Measurements from ENCODE around the gene NLRC5.

Gene NLRC5

DNA sequence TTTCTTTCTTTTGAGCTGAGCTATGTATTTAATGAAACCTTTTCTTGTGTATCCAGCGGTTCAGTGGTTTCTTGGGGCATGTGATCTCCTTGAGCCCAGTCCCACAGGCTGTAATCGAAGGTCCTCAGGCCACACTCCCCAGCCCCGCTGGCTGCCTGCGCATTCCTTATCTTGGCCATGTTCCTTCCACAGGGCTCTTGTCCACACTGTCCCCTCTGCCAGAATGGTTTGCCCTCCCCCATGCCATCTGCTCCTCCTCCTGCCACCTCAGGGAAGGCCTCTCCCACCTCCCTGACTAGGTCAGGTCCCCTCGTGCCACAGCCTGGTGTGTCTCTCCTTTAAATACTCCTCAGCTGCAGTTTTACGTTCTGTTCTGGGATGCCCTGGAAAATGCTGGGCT lies 12.1 kb upstream of the NLRC5 start:
- H3K4me1 ChIP-seq, result no peaks in the 10 kb centered on the region; the same call in 1 of the 2 replicates
- DNase-seq, result no peak
- H3K4me3 ChIP-seq (ENCODE audit: low read depth, low read length), result no peak overlapping the region
- no peaks in the 10 kb centered on the region for H3K27me3 ChIP-seq
- H3K9me3 ChIP-seq, result no peaks in the 10 kb centered on the region
- H3K36me3 ChIP-seq, result no peaks in the 10 kb centered on the region
- TF ChIP-seq, protein P1, sequence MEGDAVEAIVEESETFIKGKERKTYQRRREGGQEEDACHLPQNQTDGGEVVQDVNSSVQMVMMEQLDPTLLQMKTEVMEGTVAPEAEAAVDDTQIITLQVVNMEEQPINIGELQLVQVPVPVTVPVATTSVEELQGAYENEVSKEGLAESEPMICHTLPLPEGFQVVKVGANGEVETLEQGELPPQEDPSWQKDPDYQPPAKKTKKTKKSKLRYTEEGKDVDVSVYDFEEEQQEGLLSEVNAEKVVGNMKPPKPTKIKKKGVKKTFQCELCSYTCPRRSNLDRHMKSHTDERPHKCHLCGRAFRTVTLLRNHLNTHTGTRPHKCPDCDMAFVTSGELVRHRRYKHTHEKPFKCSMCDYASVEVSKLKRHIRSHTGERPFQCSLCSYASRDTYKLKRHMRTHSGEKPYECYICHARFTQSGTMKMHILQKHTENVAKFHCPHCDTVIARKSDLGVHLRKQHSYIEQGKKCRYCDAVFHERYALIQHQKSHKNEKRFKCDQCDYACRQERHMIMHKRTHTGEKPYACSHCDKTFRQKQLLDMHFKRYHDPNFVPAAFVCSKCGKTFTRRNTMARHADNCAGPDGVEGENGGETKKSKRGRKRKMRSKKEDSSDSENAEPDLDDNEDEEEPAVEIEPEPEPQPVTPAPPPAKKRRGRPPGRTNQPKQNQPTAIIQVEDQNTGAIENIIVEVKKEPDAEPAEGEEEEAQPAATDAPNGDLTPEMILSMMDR (IDR thresholded peaks at IDR 0.05; ENCODE audit: low read depth, low read length), result no peak

GRCh38 chr16:56977823-56978430 lies 11.4 kb upstream of the NLRC5 start:
- no peaks in the 10 kb centered on the region for H3K9me3 ChIP-seq
- DNase-seq, result no peak
- H3K4me3 ChIP-seq (ENCODE audit: low read depth, low read length), result no peak overlapping the region
- no peaks in the 10 kb centered on the region for H3K36me3 ChIP-seq
- TF ChIP-seq, protein P1 (IDR thresholded peaks at IDR 0.05; ENCODE audit: low read depth, low read length), result no peak
- H3K4me1 ChIP-seq, result no peaks in the 10 kb centered on the region
- no peaks in the 10 kb centered on the region for H3K27me3 ChIP-seq

DNA sequence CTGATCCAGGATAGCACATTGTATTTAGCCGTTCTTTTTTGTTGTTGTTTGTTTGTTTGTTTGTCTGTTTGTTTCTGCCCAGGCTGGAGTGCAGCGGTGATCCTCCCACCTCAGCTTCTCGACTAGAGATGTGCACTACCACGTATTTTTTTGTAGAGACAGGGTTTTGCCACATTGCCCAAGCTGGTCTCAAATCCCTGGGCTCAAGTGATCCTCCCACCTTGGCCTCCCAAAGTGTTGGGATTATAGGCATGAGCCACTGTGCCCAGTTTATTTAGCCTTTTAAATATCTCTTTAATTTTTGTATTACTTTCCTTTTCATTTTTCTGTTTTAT lies 9.2 kb upstream of the NLRC5 start:
- TF ChIP-seq, protein P1 (IDR thresholded peaks at IDR 0.05; ENCODE audit: low read depth, low read length), result no peak
- no peak overlapping the region for H3K4me3 ChIP-seq (ENCODE audit: low read depth, low read length)
- no peaks in the 10 kb centered on the region for H3K36me3 ChIP-seq
- no peak for DNase-seq
- H3K4me1 ChIP-seq, result no peaks in the 10 kb centered on the region
- no peaks in the 10 kb centered on the region for H3K9me3 ChIP-seq
- H3K27me3 ChIP-seq, result no peaks in the 10 kb centered on the region

DNA sequence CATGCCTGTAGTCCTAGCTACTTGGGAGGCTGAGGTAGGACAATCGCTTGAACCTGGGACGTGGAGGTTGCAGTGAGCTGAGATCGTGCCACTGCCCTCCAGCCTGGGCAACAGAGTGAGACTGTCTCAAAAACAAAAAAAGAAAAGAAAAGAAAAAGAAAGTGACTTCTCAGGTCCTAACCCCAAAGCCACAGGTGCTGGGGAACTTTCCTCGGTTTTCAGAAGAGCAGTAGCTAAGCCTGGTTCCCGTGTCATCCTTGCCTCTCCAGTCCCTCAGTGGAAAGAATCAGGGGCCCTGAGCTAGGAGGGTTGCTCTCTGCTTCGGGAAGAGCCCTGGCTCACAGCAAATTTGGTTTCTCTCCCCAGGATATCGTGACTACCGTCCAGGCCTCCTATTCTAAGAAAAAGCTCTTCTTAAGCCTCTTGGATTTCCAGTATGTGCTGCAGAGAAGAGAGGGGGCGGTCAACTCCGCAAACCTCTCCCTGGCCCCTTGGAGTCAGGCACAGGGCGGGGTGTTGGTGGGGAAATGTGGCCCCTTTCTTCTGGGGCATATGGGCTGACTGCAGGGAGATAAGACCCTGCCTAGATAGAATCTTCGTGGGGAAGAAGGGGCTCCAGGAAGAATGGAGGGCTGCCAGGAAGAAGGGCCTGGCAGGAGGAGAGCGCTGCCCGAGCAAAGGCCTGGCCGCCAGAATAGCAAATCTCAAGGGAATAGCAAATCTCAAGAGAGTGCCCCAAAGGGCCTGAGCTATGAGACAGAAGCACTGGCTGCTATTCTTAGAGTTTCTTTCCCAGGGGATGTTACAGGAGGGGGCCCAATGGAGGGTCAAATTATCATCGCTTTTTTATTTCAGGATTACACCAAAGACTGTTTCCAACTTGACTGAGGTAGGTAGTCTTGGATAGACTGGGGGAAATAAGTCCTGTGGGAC lies 8.3 kb upstream of the NLRC5 start:
- Histone ChIP-seq H3K4me3 (ENCODE audit: low read depth, low read length) (no peak overlapping the region), H3K36me3 (no peaks in the 10 kb centered on the region), H3K27me3 (no peaks in the 10 kb centered on the region), H3K9me3 (no peaks in the 10 kb centered on the region), H3K4me1 (peaks cover 5% of the 10 kb centered on the region)
- DNase-seq, result no peak
- TF ChIP-seq, protein P1 (IDR thresholded peaks at IDR 0.05; ENCODE audit: low read depth, low read length), result no peak

DNA sequence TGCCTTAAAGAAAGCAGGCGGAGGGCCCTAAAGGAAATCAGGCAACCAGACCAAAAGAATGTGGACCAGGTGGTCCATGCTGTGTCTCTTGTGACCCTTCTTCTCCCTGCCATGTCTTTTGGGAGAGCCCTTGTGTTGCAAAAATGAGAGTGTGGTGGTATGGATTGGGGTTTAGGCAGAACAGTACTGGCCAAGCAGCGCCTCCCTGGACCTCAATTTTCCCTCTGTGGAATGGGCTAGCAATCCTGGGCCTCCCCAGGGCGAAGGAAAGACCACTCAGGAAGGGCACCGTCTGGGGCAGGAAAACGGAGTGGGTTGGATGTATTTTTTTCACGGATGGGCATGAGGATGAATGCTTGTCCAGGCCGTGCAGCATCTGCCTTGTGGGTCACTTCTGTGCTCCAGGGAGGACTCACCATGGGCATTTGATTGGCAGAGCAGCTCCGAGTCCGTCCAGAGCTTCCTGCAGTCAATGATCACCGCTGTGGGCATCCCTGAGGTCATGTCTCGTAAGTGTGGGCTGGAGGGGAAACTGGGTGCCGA lies 7.6 kb upstream of the NLRC5 start:
- no peaks in the 10 kb centered on the region for H3K27me3 ChIP-seq
- no peaks in the 10 kb centered on the region for H3K36me3 ChIP-seq
- H3K4me3 ChIP-seq (ENCODE audit: low read depth, low read length), result no peak overlapping the region
- peaks cover 5% of the 10 kb centered on the region for H3K4me1 ChIP-seq
- TF ChIP-seq, protein P1 (IDR thresholded peaks at IDR 0.05; ENCODE audit: low read depth, low read length), result no peak
- no peaks in the 10 kb centered on the region for H3K9me3 ChIP-seq
- no peak for DNase-seq

DNA sequence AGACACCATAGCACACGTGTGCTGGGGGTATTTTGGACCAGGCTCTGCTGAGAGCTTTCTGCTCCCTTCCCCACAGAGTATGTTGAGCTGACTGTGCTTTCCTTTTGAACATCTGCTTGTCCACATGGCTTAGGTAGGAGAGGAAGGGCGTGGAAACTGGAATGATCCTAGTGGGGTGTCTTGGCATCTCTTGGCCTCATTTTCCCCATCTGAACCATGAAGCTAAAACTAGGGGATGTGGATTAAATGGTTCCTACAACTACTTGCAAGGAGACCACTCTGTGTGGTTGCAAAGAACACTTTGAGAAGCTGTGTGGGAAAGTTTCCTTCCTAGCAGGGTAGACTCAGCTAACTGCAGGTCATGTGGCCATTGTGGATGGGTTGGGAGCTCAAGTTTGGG lies 6.7 kb upstream of the NLRC5 start:
- Histone ChIP-seq H3K4me1 (peaks cover 5% of the 10 kb centered on the region), H3K4me3 (ENCODE audit: low read depth, low read length) (no peak overlapping the region), H3K9me3 (no peaks in the 10 kb centered on the region), H3K27me3 (no peaks in the 10 kb centered on the region), H3K36me3 (no peaks in the 10 kb centered on the region)
- TF ChIP-seq, protein P1 (IDR thresholded peaks at IDR 0.05; ENCODE audit: low read depth, low read length), result no peak
- no peak for DNase-seq
